ENCODE results near the gene RNF130.

- no peak for TF ChIP-seq ZBTB33 (CRISPR knock-in tag; IDR thresholded peaks at IDR 0.05)
- TF ChIP-seq EP300 (IDR thresholded peaks at IDR 0.05; ENCODE audit: low read depth in 2 of 2, low read length in 2 of 2): no peak
- TF ChIP-seq EP300 (CRISPR knock-in tag; IDR thresholded peaks at IDR 0.05; ENCODE audit: borderline replicate concordance): no peak
- TF ChIP-seq CTCF (CRISPR knock-in tag; IDR thresholded peaks at IDR 0.05): no peak
These were observed 152.6 kb downstream of the RNF130 start for GRCh38 chr5:179918742-179919486.
